Fibroblast of mammary gland (primary cell): ENCODE measurements around the gene LTB4R.

Experiments
- DNase-seq: peaks from one replicate; pipeline ENCODE4 v3.0.0-alpha.2; 2010; ENCODE audit warnings: low read depth
- H3K4me3 ChIP-seq: 2 replicates; pipeline ENCODE4 v1.5.1; 2011; ENCODE audit warnings: low read depth, mild to moderate bottlenecking, low read length, moderate library complexity; ENCODE audit not compliant: control insufficient read depth
- CTCF ChIP-seq: conservative IDR thresholded peaks from 2 replicates; pipeline ENCODE4 v1.5.1; 2011; ENCODE audit warnings: low read depth, low read length, inconsistent platforms; ENCODE audit not compliant: control insufficient read depth, insufficient read depth

Gene LTB4R

GRCh38 chr14:24314377-24315193, 3.3 kb downstream of the LTB4R start:
- DNase-seq: no peak
- no peak overlapping the region for H3K4me3 ChIP-seq
- TF ChIP-seq CTCF: no peak

- DNase-seq: no peak
- H3K4me3 ChIP-seq: no peak overlapping the region
- no peak for TF ChIP-seq CTCF
These were observed 4.0 kb downstream of the LTB4R start for GRCh38 chr14:24315243-24315806.

- no peak for TF ChIP-seq CTCF
- peak; percentile 19 for DNase-seq
- H3K4me3 ChIP-seq: no peak overlapping the region
These were observed 4.7 kb downstream of the LTB4R start for GRCh38 chr14:24315807-24316596.

DNA sequence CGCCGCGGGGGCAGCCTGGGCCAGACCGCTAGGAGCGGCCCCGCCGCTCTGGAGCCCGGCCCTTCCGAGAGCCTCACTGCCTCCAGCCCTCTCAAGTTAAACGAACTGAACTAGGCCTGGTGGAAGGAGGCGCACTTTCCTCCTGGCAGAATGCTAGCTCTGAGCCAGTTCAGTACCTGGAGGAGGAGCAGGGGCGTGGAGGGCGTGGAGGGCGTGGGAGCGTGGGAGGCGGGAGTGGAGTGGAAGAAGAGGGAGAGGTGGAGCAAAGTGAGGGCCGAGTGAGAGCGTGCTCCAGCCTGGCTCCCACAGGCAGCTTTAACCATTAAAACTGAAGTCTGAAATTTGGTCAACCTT, 5.3 kb downstream of the LTB4R start:
- no peak for TF ChIP-seq CTCF
- H3K4me3 ChIP-seq: no peak overlapping the region
- no peak for DNase-seq

GRCh38 chr14:24317141-24317928, 6.0 kb downstream of the LTB4R start:
- H3K4me3 ChIP-seq: no peak overlapping the region
- DNase-seq: peak; percentile 61
- TF ChIP-seq CTCF: no peak
